NK-92 (cell line): Measurements from ENCODE around the gene OSBPL8.
"Not testable (repeated sequence)": the region's sequence is repeated elsewhere in the genome, so short reads cannot be mapped to it uniquely, and the experiment has no call there.

Source experiments
- DNase-seq: peaks from one replicate; lab custom pipeline; 2025; ENCODE audit not compliant: unreplicated experiment; lab: John Stamatoyannopoulos, UW

The OSBPL8 gene

DNA sequence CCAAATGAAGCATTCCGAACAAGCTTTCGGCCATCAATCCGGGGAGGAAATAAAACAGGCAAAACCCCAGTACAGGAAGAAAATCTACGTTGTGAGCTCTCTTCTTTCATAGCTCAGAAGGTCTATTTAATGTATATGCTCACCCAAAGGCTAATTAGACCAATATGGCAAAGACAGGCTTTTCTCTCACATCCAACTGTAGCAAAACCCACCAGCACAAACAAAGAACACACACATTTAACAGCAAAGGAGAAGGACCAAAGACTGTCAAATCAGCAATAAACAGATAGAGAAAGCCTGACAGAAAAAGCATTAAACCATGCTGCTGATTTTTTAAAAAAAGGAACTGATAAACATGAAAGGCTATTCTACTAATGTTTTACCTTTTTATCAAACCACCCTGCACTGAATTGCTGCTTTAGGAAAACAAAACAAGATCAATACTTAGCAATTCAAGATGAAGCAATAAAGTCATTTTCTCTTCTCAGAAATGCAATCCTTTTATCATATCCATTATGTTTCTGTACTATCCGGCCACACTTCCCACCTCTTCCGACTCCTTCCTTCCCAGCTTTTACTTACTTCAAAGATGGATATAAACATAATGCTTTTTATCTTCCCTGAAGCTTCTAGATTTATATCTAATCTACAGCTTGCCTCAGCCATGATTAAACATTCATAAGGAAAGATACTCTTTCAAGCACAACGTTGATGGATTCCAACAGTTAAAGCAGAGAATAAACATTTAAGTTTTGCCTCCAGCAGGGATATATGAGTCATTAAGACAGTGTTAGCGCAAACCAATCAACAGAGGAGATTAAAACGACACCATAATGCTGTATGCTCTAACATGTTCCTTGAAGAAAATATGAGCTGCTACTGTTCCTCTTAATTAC, 136.8 kb downstream of the OSBPL8 start:
- DNase-seq = no peak

DNA sequence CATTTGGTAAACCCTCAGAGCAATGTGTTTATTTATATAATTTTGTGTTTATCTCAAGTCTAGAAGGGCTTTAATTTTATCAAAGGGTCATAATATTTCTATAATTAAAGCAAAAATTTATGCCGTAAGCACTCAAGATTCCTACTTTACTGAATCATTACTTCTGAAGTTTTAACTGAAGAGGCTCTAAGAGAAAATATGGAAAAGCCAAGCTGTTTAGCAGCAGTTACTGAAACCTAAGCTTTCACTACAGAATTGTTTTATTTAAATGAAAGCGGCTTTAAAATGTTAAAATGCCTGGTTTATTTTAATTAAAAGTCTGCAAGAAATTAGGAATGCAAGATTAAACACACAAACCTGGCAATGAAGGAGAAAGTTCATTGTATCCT, 137.4 kb downstream of the OSBPL8 start:
- no peak for DNase-seq

DNA sequence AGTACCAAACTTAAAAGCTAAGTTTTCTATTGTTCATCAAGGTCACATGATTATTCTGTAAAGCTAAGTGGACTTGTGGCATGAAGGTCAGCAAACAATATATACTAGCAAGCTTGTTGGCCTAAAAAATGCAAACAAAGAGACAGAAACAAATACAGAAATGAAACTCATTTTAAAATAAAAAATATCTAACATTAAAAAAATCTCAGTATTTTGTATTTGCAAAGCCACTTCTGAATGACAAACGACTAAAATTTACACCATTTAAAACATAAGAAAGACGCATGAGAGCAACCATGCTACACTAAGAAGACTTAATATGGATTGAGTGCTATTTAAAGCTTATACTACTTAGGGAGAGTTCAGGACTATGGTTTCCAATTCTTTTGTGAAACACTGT, 138.5 kb downstream of the OSBPL8 start:
- no peak for DNase-seq

DNA sequence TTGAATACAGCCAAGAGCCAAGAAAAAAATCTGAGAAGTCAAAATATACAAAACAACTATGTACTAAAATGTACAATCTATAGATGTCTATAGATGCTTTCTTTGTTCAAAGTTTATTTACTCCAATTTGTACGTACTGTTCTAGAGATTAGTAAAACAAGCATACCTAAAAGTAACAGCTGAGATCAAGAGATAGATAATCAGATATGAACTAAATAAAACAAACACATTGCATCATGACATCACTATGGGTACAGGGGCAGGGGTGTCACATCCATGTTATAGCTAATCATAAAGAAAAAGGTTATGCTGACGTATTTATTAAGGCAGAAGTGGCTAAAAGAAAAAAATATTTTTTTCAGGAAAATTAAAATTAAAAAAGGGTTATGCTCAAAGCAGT, 139.3 kb downstream of the OSBPL8 start:
- DNase-seq = no peak

DNA sequence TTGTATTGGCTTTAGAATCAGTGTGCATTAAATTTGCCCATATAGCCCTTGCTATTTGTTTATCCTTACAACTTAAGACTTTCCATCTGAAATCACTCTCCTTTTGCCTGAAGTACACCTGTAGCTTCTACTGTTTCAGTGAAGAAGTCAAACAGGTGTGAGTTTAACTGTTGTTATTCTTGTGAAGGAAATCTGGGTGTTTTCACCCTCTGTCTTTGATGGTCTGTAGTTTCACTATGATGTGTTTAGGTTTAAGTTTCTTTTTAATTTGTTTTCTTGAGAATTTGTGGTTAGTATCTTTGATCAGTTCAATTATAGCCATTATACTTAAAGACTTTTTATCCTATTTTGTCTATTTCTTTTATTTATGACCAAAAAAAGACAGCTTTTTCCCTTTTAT, 142.5 kb downstream of the OSBPL8 start:
- DNase-seq = no peak

DNA sequence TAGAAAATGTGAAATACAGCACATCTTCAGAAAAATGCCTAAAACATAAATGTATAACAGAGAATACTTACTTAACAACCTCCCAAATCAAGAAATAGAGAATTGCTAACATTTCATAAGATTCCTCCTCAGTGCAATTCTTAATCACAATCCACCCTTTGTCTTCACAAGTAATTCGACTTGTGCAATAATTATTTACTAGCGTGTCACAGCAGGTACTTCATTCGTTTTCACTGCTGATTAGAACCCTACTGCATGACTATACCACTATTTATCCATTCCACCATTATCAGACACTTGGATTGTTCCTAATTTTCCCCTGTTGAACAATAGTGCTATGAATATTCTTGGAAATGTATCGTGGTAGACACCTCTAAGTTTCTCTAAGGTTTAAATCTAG, 146.4 kb downstream of the OSBPL8 start:
- DNase-seq = no peak

DNA sequence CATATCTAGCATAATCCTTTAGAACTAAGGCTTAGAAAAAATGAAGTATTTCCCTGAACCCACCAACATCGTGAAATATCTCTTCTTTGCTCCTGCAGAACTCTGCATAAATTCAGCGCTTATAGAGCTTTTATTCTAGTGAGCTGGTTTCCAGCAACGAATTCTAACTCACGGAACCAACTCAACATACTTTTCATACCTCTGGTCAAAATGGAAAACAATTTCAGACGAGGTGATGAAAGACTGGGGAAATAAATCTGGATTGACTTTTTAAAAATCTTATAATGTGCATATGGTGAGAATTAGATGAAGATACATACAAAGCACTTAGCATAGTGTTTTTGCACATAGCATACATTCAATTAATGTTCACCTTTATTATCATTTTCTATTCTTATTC, 148.8 kb downstream of the OSBPL8 start:
- DNase-seq = no peak

DNA sequence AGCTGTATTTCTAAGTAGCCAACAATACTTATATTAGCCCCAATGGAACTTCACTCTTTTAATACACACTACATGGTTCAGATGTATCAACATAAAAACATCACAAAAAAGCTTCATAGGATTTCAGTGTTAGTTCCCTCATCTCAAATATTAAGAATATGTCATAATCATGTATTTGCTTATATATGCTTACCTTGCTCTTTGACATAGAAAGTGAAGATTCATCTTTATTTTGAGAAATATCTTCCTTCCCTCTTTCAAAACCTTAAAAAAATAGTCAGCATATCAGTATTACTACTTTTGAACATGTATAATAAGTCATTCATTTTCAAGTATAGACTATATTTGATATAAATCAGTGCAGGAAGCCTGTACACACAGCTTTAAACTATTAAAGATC, 149.2 kb downstream of the OSBPL8 start:
- no peak for DNase-seq

DNA sequence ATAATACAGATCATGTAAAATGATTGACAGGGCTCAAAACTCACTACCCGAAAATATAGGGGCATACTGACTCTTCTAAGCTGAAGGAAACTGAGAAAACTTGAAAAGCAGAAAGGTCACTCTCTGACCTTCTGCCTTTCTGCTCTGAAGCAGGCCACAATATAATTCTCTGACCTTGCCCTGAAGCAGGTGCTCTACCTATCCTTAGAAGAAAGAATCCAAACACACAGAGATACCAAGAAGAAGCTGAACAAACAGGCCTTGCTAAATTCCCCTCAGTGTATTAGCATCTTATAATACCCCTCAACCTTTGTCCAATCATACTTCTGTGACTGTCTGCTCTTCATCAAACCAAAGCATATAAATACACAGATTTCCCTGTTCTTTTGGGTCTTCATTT, 150.5 kb downstream of the OSBPL8 start:
- no peak for DNase-seq

DNA sequence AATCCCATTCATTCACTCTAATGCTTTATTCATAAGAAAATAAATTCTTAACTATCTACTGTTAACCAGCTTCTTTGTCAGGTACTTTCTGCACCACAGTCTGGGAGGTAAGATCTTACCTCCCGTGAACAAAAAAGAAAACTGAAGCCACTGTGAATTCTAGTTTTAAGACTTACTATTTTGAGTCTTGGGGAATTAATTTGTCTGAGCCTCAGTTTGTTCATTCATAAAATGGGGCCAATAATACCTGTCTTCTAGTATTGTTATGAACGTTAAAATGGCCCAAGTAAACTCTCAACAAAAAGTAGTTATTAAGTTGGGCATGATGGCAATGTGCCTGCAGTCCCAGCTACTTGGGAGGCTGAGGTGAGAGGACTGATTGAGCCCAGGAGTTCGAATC, 151.9 kb downstream of the OSBPL8 start:
- DNase-seq = no peak

DNA sequence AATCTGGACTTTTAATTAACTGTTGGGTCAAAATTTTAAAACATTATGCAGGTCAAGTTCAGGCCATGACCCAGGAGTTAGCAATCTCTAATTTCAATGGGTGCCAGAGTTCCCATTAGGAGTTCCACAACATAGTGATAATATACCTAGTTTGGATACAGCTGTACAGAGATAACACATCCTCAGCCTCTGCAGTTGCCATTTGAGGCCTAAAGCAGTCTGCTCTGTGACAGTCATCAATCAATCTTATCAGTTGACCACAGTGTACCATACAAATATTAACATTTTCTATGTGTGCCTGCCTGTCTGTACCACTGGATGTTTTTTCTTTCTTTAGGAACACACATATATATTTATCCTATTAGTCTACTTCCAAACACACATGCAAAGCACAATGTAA, 157.3 kb downstream of the OSBPL8 start:
- DNase-seq = no peak

DNA sequence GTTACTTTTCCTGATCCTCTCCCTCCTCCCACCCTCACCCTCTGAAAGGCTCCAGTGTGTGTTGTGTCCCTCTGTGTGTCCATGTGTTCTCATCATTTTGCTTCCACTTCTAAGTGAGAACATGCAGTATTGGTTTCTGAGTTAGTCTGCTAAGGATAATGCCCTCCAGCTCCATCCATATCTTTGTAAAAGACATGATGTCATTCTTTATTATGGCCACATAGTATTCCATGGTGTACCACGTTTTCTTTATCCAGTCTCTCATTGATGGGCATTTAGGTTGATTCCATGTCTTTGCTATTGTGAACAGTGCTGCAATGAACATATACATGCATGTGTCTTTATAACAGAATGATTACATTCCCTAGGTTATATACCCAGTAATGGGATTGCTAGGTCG, 159.4 kb downstream of the OSBPL8 start:
- no peak for DNase-seq

DNA sequence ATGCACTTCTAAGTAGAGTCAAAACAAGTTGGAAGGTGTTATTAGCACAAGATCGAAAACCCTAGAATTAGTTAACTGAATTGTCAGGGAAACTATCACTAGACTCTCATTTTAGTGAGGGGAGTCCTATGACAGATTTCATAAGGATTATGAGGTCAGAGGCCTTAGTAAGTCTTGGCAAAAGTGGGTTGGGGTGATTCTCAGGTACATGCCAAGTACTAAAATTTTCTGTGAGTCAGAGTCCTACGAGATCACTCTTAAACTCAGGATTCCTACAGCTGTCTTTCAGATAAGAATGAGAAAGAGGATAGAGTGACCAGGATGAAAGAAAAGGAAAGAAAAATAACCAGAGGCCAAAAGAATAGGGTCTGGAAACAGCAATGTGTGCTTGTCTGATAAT, 160.5 kb downstream of the OSBPL8 start:
- DNase-seq = no peak

DNA sequence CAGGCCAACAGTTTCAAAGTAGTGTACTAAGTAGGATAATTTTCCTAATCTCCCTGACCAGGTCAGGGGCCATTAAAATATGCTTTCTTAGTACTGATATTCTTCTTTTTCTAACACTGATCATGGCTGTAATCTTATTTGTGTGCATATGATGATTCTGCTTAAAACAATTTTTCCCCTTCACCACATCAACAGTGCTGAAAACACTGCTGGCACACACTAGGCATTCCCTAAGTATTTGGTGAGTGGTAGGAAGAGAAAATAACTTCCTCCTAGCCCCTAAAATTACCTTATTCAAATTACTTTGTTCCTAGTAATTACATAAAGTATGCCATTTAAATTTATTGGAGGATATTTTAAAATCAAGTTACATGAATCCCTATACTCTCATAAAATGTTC, 161.5 kb downstream of the OSBPL8 start:
- DNase-seq = no peak

DNA sequence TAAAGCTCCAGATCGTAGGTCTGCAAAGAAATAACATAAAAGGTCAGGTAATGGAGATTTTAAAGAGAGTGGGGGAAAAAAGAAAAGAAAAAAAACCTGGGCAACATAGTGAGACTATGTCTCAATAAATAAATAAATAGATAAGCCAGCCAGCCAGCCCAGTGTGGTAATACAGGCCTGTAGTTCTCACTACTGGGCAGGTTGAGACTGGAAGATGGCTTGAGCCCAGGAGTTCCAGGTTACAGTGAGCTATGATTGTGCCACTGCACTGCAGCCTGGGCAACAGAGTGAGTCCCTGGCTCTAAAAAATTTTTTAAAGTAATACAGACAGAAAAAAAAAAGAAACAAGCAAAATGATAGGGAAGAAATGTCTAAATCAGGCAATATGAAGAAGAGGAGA, 168.1 kb downstream of the OSBPL8 start:
- DNase-seq = no peak

DNA sequence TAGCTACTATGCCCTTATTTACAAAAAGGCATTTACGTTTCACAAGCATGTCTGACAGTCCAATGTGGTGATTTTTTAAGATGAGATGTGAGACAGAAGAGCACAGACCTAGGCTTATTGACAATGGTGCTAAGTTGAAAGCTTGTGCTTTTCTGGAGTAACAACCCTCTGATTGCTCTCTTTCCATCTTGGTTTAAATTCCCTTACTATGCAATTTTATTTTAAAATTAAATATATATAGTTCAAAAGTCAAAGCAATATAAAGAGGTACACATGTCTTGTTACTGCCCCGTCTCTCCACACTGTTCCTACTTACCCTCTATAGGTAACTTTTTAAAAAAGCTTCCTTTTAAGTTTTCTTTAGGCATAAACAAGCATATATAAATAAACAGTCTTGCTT, 172.0 kb downstream of the OSBPL8 start:
- DNase-seq = no peak

DNA sequence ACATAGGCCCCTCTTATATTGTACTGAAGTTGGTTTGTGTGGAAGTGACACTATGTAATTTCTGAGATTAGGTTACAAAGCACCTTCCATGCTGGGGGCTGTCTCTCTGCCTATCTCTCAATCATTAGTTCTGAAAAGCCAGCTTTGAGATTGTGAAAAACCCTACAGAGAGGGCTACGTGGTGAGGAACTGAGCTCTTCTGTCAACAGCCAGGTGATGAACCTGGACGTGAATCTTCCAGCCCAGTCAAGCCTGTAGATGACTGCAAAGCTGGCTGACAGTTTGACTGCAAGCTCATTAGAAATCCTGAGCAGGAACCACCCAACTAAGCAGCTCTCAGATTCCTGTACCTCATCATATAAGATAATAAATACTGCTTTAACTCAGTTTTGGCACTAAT, 175.0 kb downstream of the OSBPL8 start:
- DNase-seq = no peak

DNA sequence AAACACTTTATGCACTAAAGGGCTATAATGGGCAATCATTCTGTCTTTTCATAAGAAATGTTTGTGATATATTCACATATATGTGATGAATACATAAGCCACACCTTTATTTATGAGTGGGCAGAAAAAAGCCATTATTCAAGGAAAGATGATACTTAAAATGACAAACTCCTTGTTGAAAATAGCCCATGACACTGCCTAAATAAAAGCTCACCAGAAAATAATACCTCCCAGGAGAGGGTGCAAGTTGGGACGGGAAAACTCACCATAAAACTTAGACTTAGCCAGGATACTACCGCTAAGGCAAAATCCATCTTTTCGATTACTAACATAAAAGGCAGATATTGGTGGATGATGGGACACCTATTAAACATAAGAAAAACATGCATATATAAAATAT, 175.6 kb downstream of the OSBPL8 start:
- no peak for DNase-seq

DNA sequence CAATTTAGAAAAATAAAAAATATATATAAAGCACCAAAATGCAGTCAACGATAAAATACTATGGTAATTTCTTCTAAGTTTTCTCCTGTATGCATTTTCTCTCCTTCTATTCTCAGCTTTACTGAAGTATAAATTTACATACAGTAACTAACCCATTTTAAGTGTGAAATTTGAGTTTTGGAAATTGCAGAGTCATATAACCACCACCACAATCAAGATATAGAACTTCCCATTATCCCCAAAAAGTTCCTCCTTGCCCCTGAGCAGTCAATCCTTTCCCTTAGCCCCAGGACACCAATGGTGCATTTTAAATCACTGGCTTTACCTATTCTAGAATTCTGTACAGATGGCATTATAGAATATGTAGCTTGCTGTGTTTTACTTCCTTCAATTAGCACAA, 180.3 kb downstream of the OSBPL8 start:
- DNase-seq = no peak

DNA sequence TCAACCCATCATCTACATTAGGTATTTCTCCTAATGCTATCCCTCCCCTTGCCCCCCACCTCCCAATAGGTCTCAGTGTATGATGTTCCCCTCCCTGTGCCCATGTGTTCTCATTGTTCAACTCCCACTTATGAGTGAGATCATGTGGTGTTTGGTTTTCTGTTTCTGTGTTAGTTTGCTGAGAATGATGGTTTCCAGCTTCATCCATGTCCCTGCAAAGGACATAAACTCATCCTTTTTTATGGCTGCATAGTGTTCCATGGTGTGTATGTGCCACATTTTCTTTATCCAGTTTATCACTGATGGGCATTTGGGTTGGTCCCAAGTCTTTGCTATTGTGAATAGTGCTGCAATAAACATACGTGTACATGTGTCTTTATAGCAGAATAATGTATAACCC, 182.7 kb downstream of the OSBPL8 start:
- not testable (repeated sequence) for DNase-seq

DNA sequence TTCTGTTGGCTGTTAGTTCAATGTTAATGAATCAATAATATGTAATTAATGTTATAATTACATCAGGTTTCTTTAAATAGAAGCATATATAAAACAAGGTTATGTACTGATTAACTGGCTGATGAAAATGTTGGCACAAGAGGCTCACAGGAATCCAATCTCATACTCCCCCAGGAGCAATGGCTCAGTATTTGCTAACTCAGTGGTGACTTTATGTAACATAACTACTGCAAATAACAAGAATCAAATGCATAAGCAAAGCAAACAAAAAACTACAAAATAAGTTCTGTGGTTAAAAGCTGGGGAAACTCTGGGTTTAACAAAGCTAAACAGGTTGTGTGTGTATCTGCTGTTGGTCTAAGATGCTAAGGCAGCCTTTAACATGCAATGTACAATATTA, 183.6 kb downstream of the OSBPL8 start:
- DNase-seq = no peak

DNA sequence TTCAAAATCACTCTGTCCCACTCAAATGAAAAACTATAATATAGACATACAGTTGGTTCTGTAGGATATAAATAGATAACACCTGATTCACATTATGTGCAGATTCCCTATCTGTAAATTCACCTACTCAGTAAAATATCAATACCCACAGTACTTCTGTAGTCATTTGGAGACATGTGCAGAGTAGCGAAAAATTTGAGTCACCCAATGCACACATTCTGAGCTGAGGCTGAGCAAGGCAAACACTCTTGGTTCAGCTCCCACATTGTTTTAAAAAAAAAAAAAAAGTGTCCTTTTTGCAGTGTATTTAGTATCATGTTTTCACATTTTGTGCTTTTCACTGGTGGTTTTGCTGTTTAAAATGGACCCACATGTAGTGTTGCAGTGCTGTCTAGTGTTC, 184.1 kb downstream of the OSBPL8 start:
- no peak for DNase-seq

DNA sequence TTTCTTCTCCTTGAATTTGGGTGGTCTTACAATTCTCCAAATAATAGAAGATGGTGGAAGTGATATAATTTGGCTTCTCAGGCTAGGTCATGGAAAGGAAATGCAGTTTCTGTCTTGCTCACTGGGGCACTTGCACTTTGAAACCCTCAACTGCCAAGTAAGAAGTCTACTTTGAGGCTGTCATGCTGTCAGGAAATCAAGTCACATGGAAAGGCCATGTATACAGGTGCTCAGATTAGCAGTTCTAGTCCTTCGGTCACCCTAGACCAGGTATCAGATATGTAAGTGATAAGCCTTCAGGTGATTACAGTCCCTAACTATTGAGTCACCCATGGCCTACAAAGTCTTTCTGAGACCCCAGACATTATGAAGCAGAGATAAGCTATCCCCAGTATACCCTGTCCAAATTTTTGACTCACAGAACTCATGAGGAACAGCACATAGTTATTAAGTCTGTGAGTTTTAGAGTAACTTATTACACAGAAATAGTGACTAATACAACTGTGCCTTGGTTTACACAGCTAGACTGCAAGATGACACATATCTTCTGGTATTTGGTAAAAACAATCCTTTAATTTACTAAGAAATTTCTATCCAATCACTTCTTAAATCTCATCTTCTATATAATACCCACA, 185.1 kb downstream of the OSBPL8 start:
- DNase-seq = no peak
